ENCODE measurements around the gene C4B.
"Not testable (repeated sequence)": the region's sequence is repeated elsewhere in the genome, so short reads cannot be mapped to it uniquely, and the experiment has no call there.

DNA sequence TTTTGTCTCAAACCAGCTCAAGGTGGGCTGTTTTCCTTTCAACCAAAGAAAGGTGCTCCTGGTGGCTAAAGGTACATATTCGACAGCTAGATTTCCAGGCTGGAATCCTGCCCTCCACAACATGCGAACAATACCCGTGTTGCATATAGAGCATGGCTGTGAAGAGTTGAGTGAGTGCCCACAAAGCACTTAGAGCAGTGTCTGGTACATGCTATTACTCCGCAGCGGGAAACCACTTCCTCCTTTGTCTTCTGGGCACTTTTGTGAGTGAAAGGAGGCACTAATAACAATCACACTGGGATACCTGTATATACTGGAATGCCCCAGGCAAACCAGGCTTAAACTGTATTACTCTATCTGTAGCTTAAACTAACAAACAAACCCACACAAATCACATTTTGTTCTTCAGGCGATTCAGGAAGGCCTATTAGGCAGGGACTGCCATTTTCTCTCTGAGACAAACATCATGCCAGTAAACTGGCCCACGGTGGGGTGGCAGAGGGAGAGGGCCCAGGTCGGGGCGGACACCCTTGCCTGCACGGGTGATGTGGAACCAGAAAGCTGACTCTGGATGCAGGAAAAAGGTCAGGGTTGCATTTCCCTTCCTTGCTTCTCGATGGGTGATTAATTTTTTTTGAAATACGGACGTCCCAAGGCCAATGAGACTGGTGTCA, 9.6 kb upstream of the C4B start:
- TF ChIP-seq, protein P1, sequence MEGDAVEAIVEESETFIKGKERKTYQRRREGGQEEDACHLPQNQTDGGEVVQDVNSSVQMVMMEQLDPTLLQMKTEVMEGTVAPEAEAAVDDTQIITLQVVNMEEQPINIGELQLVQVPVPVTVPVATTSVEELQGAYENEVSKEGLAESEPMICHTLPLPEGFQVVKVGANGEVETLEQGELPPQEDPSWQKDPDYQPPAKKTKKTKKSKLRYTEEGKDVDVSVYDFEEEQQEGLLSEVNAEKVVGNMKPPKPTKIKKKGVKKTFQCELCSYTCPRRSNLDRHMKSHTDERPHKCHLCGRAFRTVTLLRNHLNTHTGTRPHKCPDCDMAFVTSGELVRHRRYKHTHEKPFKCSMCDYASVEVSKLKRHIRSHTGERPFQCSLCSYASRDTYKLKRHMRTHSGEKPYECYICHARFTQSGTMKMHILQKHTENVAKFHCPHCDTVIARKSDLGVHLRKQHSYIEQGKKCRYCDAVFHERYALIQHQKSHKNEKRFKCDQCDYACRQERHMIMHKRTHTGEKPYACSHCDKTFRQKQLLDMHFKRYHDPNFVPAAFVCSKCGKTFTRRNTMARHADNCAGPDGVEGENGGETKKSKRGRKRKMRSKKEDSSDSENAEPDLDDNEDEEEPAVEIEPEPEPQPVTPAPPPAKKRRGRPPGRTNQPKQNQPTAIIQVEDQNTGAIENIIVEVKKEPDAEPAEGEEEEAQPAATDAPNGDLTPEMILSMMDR (IDR thresholded peaks at IDR 0.05; ENCODE audit: insufficient read depth, low read depth, low read length) = not testable (repeated sequence)
- TF ChIP-seq EZH2 (IDR thresholded peaks at IDR 0.05; ENCODE audit: insufficient read depth, low read length) = not testable (repeated sequence)

Data from astrocyte (in vitro differentiated cells and primary cell).